ENCODE results near the gene KCNQ4.

KCNQ4 gene

DNA sequence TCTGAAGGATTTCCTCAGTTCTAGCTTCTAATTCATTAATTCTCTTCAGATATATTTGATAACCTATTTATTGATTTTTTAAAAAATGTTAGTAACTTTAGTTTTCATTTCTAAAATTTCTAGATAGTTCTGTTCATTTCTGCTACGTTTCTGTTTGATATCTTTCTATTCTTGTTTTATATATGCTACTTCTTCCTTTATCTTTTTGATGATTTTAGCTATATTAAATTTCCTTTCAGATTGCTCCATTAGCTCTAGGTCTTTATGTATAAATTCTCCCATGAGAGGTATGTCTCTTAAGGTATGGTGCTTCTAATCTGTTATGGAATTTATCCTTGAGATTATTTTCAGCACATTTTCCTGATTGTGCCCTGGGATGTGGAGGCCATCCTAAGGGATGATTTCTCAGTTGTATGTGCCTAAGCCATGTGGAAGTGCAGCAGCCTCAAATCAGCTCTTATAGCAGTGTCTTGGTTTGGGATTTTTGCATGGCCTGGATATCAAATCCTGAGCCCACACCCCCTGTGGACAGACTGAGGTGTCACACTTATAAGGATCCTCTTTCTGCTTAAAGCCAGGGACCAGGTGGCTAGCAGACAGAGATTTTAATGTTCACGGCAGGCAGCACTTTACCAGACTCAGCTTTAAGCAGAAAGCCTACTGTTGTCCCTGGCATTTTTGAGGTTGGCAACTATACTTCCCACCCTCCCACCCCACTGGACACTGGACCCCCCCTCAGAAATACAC is 6.2 kb upstream of the KCNQ4 start:
- no peak for DNase-seq (ENCODE audit: low read depth)
- no peak overlapping the region for H3K4me3 ChIP-seq (ENCODE audit: low read length)
- TF ChIP-seq, protein P1, sequence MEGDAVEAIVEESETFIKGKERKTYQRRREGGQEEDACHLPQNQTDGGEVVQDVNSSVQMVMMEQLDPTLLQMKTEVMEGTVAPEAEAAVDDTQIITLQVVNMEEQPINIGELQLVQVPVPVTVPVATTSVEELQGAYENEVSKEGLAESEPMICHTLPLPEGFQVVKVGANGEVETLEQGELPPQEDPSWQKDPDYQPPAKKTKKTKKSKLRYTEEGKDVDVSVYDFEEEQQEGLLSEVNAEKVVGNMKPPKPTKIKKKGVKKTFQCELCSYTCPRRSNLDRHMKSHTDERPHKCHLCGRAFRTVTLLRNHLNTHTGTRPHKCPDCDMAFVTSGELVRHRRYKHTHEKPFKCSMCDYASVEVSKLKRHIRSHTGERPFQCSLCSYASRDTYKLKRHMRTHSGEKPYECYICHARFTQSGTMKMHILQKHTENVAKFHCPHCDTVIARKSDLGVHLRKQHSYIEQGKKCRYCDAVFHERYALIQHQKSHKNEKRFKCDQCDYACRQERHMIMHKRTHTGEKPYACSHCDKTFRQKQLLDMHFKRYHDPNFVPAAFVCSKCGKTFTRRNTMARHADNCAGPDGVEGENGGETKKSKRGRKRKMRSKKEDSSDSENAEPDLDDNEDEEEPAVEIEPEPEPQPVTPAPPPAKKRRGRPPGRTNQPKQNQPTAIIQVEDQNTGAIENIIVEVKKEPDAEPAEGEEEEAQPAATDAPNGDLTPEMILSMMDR (conservative IDR thresholded peaks at IDR 0.05; ENCODE audit: low read depth, low read length) = no peak

- no peak overlapping the region for H3K4me3 ChIP-seq (ENCODE audit: low read length)
- no peak for DNase-seq (ENCODE audit: low read depth)
- TF ChIP-seq, protein P1 (conservative IDR thresholded peaks at IDR 0.05; ENCODE audit: low read depth, low read length) = no peak
Measured at GRCh38 chr1:40780678-40781607, 2.6 kb upstream of the KCNQ4 start.

DNA sequence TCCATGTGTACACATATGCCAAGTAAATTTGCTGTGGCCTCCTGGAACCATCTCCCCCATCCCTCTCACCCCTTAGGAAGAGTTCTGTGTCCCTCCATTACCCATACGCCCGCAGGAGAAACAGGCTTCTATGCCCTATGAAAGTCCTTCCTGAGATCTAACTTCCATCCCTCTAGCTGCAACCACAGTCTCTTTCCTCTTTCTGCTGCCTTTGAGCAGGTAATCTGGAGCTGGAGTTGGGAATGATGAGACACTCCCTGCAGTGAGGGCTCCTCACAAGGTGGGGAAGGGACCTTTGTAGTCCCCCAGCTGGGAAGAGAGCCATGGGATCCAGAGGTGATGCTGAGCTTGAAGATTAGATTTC is 2.0 kb upstream of the KCNQ4 start:
- DNase-seq (ENCODE audit: low read depth) = no peak
- no peak overlapping the region for H3K4me3 ChIP-seq (ENCODE audit: low read length)
- TF ChIP-seq, protein P1 (conservative IDR thresholded peaks at IDR 0.05; ENCODE audit: low read depth, low read length) = no peak

GRCh38 chr1:40782371-40782956 is 1.1 kb upstream of the KCNQ4 start:
- H3K4me3 ChIP-seq (ENCODE audit: low read length) = peak overlapping the region; percentile 9
- TF ChIP-seq, protein P1 (conservative IDR thresholded peaks at IDR 0.05; ENCODE audit: low read depth, low read length) = peak; percentile 45
- DNase-seq (ENCODE audit: low read depth) = no peak

- H3K4me3 ChIP-seq (ENCODE audit: low read length) = peak overlapping the region; percentile 37
- no peak for DNase-seq (ENCODE audit: low read depth)
- TF ChIP-seq, protein P1 (conservative IDR thresholded peaks at IDR 0.05; ENCODE audit: low read depth, low read length) = no peak
Measured at GRCh38 chr1:40784141-40784770, 669 bp downstream of the KCNQ4 start.

DNA sequence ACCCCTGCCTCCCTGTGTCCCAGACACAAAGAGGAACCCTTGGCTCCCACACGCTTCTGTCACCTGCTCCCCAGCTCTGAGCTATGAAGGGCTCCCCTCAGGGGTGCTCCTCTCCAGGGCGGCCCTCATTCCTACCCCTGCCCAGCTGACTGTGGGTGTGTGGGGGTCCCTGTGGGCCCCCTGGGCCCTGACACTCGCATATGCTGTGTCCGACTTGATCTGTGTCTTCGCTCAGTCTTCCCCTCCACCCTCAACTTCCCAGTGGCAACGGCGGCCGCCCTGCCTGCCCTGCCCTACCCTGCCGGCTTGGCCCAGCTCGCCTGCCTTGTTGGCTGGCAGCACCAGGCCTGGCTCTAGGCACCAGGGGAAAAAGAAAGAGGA is 1.2 kb downstream of the KCNQ4 start:
- TF ChIP-seq, protein P1 (conservative IDR thresholded peaks at IDR 0.05; ENCODE audit: low read depth, low read length) = no peak
- DNase-seq (ENCODE audit: low read depth) = no peak
- H3K4me3 ChIP-seq (ENCODE audit: low read length) = peak overlapping the region; percentile 37

Data from retinal pigment epithelial cell (primary cell).